ENCODE results near the gene FLOT2. TPM values are rescaled to one million over a fixed set of nuclear protein-coding genes. Genes with fewer than 3 reads are reported as not detected.

The FLOT2 gene
- total RNA-seq, 2 experiments from 2014 or later: 79.7 to 85.1 TPM

GRCh38 chr17:28944862-28945741 is 47.6 kb upstream of the FLOT2 start:
- Mint-ChIP-seq H3K9me3 (no peaks in the 10 kb centered on the region), H3K27ac (peak overlapping the region; percentile 85), H3K36me3 (ENCODE audit: low read depth) (peaks cover 80% of the 10 kb centered on the region), H3K4me1 (ENCODE audit: low read depth) (peaks cover 77% of the 10 kb centered on the region), H3K4me3 (peak overlapping the region; percentile 35), H3K27me3 (no peaks in the 10 kb centered on the region)
- ATAC-seq (ENCODE audit: poor library complexity): no peak
- intact Hi-C loops (cut with DNase I, micrococcal nuclease): loop anchor here in 1 of 2 experiments (5.0 kb wide), 1 partner anchor 103 kb away; the partner anchor contains the start of gene FAM222B
- Histone ChIP-seq H3K36me3 (ENCODE audit: insufficient read depth, low read length) (peaks cover 22% of the 10 kb centered on the region), H3K4me3 (ENCODE audit: low read length) (no peak overlapping the region), H3K27ac (ENCODE audit: low read depth in 1 of 2, low read length in 2 of 2) (no peak overlapping the region), H3K9me3 (ENCODE audit: control insufficient read depth in 1 of 2, insufficient read depth in 1 of 2, low read length in 2 of 2) (no peaks in the 10 kb centered on the region), H3K4me1 (ENCODE audit: insufficient read depth, low read length) (peaks cover 62% of the 10 kb centered on the region), H3K27me3 (ENCODE audit: control insufficient read depth in 1 of 2, insufficient read depth in 2 of 2, low read length in 2 of 2) (no peaks in the 10 kb centered on the region)
- CTCF ChIA-PET: interaction anchor here (1.9 to 2.2 kb wide), 2 partner anchors 42 kb away, joined by 4 to 7 read pairs; partner anchors contain the start of gene DHRS13
- TF ChIP-seq CTCF (IDR thresholded peaks at IDR 0.05): no peak
- DNase-seq: no peak
- POLR2A ChIA-PET: interaction anchor here (10.3 kb wide), 1 partner anchor 18 kb away, joined by 150 read pairs; no protein-coding TSS in a partner anchor

DNA sequence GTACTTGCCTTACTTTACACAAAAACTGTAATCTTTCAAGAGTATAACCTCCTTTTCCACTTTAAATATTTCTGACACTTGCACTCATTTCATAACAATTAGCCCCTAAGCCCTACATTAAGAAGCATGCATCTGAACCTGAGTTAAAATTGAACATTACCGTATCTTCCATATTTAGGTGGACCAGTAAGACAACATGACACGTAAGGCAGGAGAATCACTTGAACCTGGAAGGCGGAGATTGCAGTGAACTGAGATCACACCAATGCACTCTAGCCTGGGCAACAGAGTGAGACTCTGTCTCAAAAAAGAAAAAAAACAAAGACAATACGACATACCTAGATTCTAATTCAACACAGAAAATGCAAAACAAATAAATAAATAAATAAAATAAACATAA is 46.8 kb upstream of the FLOT2 start:
- ChIA-PET POLR2A (interaction anchor here (2.7 to 10.3 kb wide), 2 partner anchors 8 to 17 kb away, joined by 10 to 150 read pairs; partner anchors contain the start of gene PHF12), CTCF (interaction anchor here (1.0 to 2.2 kb wide), 4 partner anchors 9 to 218 kb away, joined by 3 to 7 read pairs (median 4); partner anchors contain the start of gene DHRS13)
- Mint-ChIP-seq H3K9me3 (no peaks in the 10 kb centered on the region), H3K27me3 (no peaks in the 10 kb centered on the region), H3K4me3 (peak overlapping the region; percentile 23), H3K4me1 (ENCODE audit: low read depth) (peaks cover 85% of the 10 kb centered on the region), H3K27ac (peak overlapping the region; percentile 85), H3K36me3 (ENCODE audit: low read depth) (peaks cover 81% of the 10 kb centered on the region)
- H3K9me3 ChIP-seq (ENCODE audit: control insufficient read depth in 1 of 2, insufficient read depth in 1 of 2, low read length in 2 of 2): no peaks in the 10 kb centered on the region
- DNase-seq (no peak), ATAC-seq (ENCODE audit: poor library complexity) (no peak)
- peaks cover 68% of the 10 kb centered on the region for H3K4me1 ChIP-seq (ENCODE audit: insufficient read depth, low read length)
- no peak overlapping the region for H3K27ac ChIP-seq (ENCODE audit: low read depth in 1 of 2, low read length in 2 of 2)
- TF ChIP-seq CTCF (IDR thresholded peaks at IDR 0.05): no peak
- intact Hi-C loops (cut with DNase I, micrococcal nuclease): no loop called here
- H3K4me3 ChIP-seq (ENCODE audit: low read length): no peak overlapping the region
- no peaks in the 10 kb centered on the region for H3K27me3 ChIP-seq (ENCODE audit: control insufficient read depth in 1 of 2, insufficient read depth in 2 of 2, low read length in 2 of 2)
- H3K36me3 ChIP-seq (ENCODE audit: insufficient read depth, low read length): peaks cover 22% of the 10 kb centered on the region

GRCh38 chr17:28942925-28943324 is 45.4 kb upstream of the FLOT2 start:
- peaks cover 28% of the 10 kb centered on the region for H3K36me3 ChIP-seq (ENCODE audit: insufficient read depth, low read length)
- Mint-ChIP-seq H3K27me3 (no peaks in the 10 kb centered on the region), H3K4me3 (no peak overlapping the region), H3K4me1 (ENCODE audit: low read depth) (peaks cover 90% of the 10 kb centered on the region), H3K36me3 (ENCODE audit: low read depth) (peaks cover 84% of the 10 kb centered on the region), H3K27ac (no peak overlapping the region), H3K9me3 (no peaks in the 10 kb centered on the region)
- DNase-seq: no peak
- no peak overlapping the region for H3K4me3 ChIP-seq (ENCODE audit: low read length)
- ATAC-seq (ENCODE audit: poor library complexity): no peak
- peaks cover 68% of the 10 kb centered on the region for H3K4me1 ChIP-seq (ENCODE audit: insufficient read depth, low read length)
- no peak overlapping the region for H3K27ac ChIP-seq (ENCODE audit: low read depth in 1 of 2, low read length in 2 of 2)
- H3K27me3 ChIP-seq (ENCODE audit: control insufficient read depth in 1 of 2, insufficient read depth in 2 of 2, low read length in 2 of 2): no peaks in the 10 kb centered on the region
- ChIA-PET POLR2A (interaction anchor here (2.7 kb wide), 1 partner anchor 9 kb away, joined by 10 read pairs; the partner anchor contains the start of gene PHF12), CTCF (interaction anchor here (1.2 to 2.2 kb wide), 2 partner anchors 40 to 216 kb away, joined by 4 to 7 read pairs; partner anchors contain the start of gene DHRS13)
- TF ChIP-seq CTCF (IDR thresholded peaks at IDR 0.05): no peak
- no peaks in the 10 kb centered on the region for H3K9me3 ChIP-seq (ENCODE audit: control insufficient read depth in 1 of 2, insufficient read depth in 1 of 2, low read length in 2 of 2)
- intact Hi-C loops (cut with DNase I, micrococcal nuclease): no loop called here

All from CD4-positive, alpha-beta T cell (primary cell).